MM.1S (cell line): ENCODE results near the gene LYPD3.
A peak's percentile ranks its signal among the peaks of the same experiment; 100 is the strongest.

Experiments used
- DNase-seq: peaks from one replicate; pipeline ENCODE4 v3.0.0-alpha.2; 2015
- H2AFZ ChIP-seq: fragments of 300-600 bp; sonication (generic); 2 replicates; pipeline ENCODE4 v1.6.0; 2016; ENCODE audit warnings: antibody characterized with exemption, low read length
- H3F3A ChIP-seq: fragments of 300-600 bp; sonication (generic); 2 replicates; pipeline ENCODE4 v1.6.1; 2016; ENCODE audit warnings: mild to moderate bottlenecking, antibody characterized with exemption, low read length, moderate library complexity, mixed read lengths; ENCODE audit not compliant: insufficient read depth
- H3K27ac ChIP-seq: fragments of 300-600 bp; sonication (generic); 2 replicates; pipeline ENCODE4 v1.5.1; 2016; ENCODE audit warnings: mild to moderate bottlenecking, low read length
- H3K27me3 ChIP-seq: fragments of 300-600 bp; sonication (generic); replicated peaks from 2 replicates; pipeline ENCODE4 v1.6.0; 2016; ENCODE audit warnings: low read length; ENCODE audit not compliant: insufficient read depth
- H3K36me3 ChIP-seq: fragments of 300-600 bp; sonication (generic); replicated peaks from 2 replicates; pipeline ENCODE4 v1.6.1; 2016; ENCODE audit warnings: mild to moderate bottlenecking, low read length, mixed read lengths; ENCODE audit not compliant: insufficient read depth
- H3K4me1 ChIP-seq: fragments of 300-600 bp; sonication (generic); 2 replicates; pipeline ENCODE4 v1.6.1; 2016; ENCODE audit warnings: low read length, mixed read lengths
- H3K4me2 ChIP-seq: fragments of 300-600 bp; sonication (generic); 2 replicates; pipeline ENCODE4 v1.6.0; 2016; ENCODE audit warnings: low read depth, low read length
- H3K4me3 ChIP-seq: fragments of 300-600 bp; sonication (generic); 2 replicates; pipeline ENCODE4 v1.5.1; 2016; ENCODE audit warnings: low read length, mixed read lengths
- H3K79me2 ChIP-seq: fragments of 300-600 bp; sonication (generic); 2 replicates; pipeline ENCODE4 v1.6.1; 2016; ENCODE audit warnings: mixed run types, low read length, mixed read lengths
- H3K9ac ChIP-seq: fragments of 300-600 bp; sonication (generic); 2 replicates; pipeline ENCODE4 v1.6.1; 2016; ENCODE audit warnings: low read length, mixed read lengths
- H3K9me2 ChIP-seq: fragments of 300-600 bp; sonication (generic); replicated peaks from 2 replicates; pipeline ENCODE4 v1.6.1; 2016; ENCODE audit warnings: mild to moderate bottlenecking, low read length, mixed read lengths; ENCODE audit not compliant: insufficient read depth
- H3K9me3 ChIP-seq: fragments of 300-600 bp; sonication (generic); replicated peaks from 2 replicates; pipeline ENCODE4 v1.6.1; 2016; ENCODE audit warnings: mild to moderate bottlenecking, low read length, mixed read lengths; ENCODE audit not compliant: insufficient read depth
- H4K20me1 ChIP-seq: fragments of 300-600 bp; sonication (generic); 2 replicates; pipeline ENCODE4 v1.6.1; 2016; ENCODE audit warnings: mild to moderate bottlenecking, low read length, moderate library complexity, mixed read lengths; ENCODE audit not compliant: insufficient read depth
- EZH2 ChIP-seq: fragments of 300-600 bp; sonication (generic); optimal IDR thresholded peaks from 2 replicates; pipeline ENCODE3; 2017; ENCODE audit warnings: low read depth, mild to moderate bottlenecking, antibody characterized with exemption, low read length, mixed read lengths
- EZH2phosphoT487 ChIP-seq: fragments of 300-600 bp; sonication (generic); IDR thresholded peaks from 2 replicates; pipeline ENCODE4 v1.6.1; 2018; ENCODE audit warnings: antibody characterized with exemption, low read length
- TF ChIP-seq, protein P1 (sequence below): fragments of 300-600 bp; sonication (generic); IDR thresholded peaks from 2 replicates; pipeline ENCODE4 v1.5.1; 2016; ENCODE audit warnings: antibody characterized with exemption, low read length, mixed read lengths

The LYPD3 gene

GRCh38 chr19:43464134-43464775, 1.2 kb downstream of the LYPD3 start:
- Histone ChIP-seq H4K20me1 (no peaks in the 10 kb centered on the region), H3K36me3 (no peaks in the 10 kb centered on the region), H2AFZ (peak overlapping the region; percentile 91), H3K9ac (peak overlapping the region; percentile 40; the same call in 1 of the 2 replicates), H3K4me3 (peak overlapping the region; percentile 87), H3K9me2 (no peaks in the 10 kb centered on the region), H3K4me1 (peaks cover 8% of the 10 kb centered on the region; the same call in 1 of the 2 replicates), H3K27ac (no peak overlapping the region), H3K79me2 (no peaks in the 10 kb centered on the region), H3K9me3 (no peaks in the 10 kb centered on the region), H3K27me3 (peaks cover 27% of the 10 kb centered on the region), H3K4me2 (peak overlapping the region; percentile 88), H3F3A (no peaks in the 10 kb centered on the region)
- DNase-seq, result peak; percentile 51
- TF ChIP-seq, protein P1, sequence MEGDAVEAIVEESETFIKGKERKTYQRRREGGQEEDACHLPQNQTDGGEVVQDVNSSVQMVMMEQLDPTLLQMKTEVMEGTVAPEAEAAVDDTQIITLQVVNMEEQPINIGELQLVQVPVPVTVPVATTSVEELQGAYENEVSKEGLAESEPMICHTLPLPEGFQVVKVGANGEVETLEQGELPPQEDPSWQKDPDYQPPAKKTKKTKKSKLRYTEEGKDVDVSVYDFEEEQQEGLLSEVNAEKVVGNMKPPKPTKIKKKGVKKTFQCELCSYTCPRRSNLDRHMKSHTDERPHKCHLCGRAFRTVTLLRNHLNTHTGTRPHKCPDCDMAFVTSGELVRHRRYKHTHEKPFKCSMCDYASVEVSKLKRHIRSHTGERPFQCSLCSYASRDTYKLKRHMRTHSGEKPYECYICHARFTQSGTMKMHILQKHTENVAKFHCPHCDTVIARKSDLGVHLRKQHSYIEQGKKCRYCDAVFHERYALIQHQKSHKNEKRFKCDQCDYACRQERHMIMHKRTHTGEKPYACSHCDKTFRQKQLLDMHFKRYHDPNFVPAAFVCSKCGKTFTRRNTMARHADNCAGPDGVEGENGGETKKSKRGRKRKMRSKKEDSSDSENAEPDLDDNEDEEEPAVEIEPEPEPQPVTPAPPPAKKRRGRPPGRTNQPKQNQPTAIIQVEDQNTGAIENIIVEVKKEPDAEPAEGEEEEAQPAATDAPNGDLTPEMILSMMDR, result no peak
- TF ChIP-seq EZH2, result no peak
- no peak for TF ChIP-seq EZH2phosphoT487

GRCh38 chr19:43463381-43464133, 1.9 kb downstream of the LYPD3 start:
- H3K27me3 ChIP-seq, result peaks cover 27% of the 10 kb centered on the region
- H2AFZ ChIP-seq, result peak overlapping the region; percentile 91
- H3F3A ChIP-seq, result no peaks in the 10 kb centered on the region
- H3K9me2 ChIP-seq, result no peaks in the 10 kb centered on the region
- H3K9me3 ChIP-seq, result no peaks in the 10 kb centered on the region
- TF ChIP-seq, protein P1, result no peak
- TF ChIP-seq EZH2, result no peak
- TF ChIP-seq EZH2phosphoT487, result no peak
- no peak overlapping the region for H3K27ac ChIP-seq
- no peaks in the 10 kb centered on the region for H3K36me3 ChIP-seq
- H3K4me1 ChIP-seq, result peaks cover 8% of the 10 kb centered on the region; the same call in 1 of the 2 replicates
- peak overlapping the region; percentile 87 for H3K4me3 ChIP-seq
- H3K9ac ChIP-seq, result peak overlapping the region; percentile 40; the same call in 1 of the 2 replicates
- H3K4me2 ChIP-seq, result peak overlapping the region; percentile 88
- H3K79me2 ChIP-seq, result no peaks in the 10 kb centered on the region
- peak; percentile 94 for DNase-seq
- H4K20me1 ChIP-seq, result no peaks in the 10 kb centered on the region

DNA sequence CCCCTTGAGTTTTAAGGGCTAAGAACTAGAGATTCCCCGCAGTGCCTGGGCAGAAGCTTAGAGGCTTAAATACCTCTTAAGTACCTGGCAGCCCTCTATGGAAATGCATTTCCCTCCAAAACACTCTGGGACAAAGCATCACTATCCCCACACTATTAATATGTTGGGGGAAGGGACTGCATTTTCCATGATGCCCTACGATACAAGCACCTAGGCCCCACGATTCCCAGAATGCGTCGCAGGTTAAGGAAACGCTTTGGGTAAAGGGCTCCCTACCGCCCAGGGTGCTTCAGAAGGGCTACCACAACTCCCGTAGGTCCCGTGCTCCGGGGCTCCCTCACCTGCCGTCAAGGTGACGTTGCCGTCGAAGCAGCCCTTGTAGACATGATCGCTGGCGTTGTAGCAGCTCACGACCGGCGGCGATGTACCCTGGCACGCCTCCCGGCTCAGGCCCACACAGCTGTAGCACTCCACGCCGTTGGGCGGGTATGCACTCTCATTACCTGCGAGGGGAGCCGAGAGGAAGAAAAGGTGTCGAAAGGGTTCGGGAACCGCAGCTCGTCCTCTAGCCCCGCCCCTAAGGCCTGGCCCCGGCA, 2.5 kb downstream of the LYPD3 start:
- H3K4me2 ChIP-seq, result peak overlapping the region; percentile 79
- no peak for TF ChIP-seq EZH2
- no peak for TF ChIP-seq EZH2phosphoT487
- TF ChIP-seq, protein P1, result no peak
- peaks cover 8% of the 10 kb centered on the region; the same call in 1 of the 2 replicates for H3K4me1 ChIP-seq
- H3K9me3 ChIP-seq, result no peaks in the 10 kb centered on the region
- H2AFZ ChIP-seq, result peak overlapping the region; percentile 70
- H3K36me3 ChIP-seq, result no peaks in the 10 kb centered on the region
- H3K9me2 ChIP-seq, result no peaks in the 10 kb centered on the region
- no peaks in the 10 kb centered on the region for H3K79me2 ChIP-seq
- peak overlapping the region; percentile 44 for H3K4me3 ChIP-seq
- no peak overlapping the region for H3K27ac ChIP-seq
- H4K20me1 ChIP-seq, result no peaks in the 10 kb centered on the region
- peaks cover 27% of the 10 kb centered on the region for H3K27me3 ChIP-seq
- H3K9ac ChIP-seq, result no peak overlapping the region
- H3F3A ChIP-seq, result no peaks in the 10 kb centered on the region
- no peak for DNase-seq
